Chondrocyte (in vitro differentiated cells): Measurements from ENCODE around the gene MYRIP. TPM values are rescaled to one million over a fixed set of nuclear protein-coding genes. Genes with fewer than 3 reads are reported as not detected.

Experiments
- DNase-seq: peaks from one replicate; pipeline ENCODE4 v3.0.0; 2021; ENCODE audit warnings: mixed read lengths, low spot score
- H3K27ac Mint-ChIP-seq: one replicate; pipeline ENCODE4 v1.8.0; 2021; ENCODE audit warnings: mild to moderate bottlenecking, moderate library complexity, mixed read lengths; ENCODE audit not compliant: unreplicated experiment
- H3K27me3 Mint-ChIP-seq: 2 replicates; pipeline ENCODE4 v1.8.0; 2021; ENCODE audit warnings: low read depth, mixed read lengths
- H3K36me3 Mint-ChIP-seq: 2 replicates; pipeline ENCODE4 v1.8.0; 2021; ENCODE audit warnings: low read depth, mixed read lengths
- H3K4me1 Mint-ChIP-seq: 2 replicates; pipeline ENCODE4 v1.8.0; 2021; ENCODE audit warnings: low read depth, mild to moderate bottlenecking, mixed read lengths
- H3K4me3 Mint-ChIP-seq: one replicate; pipeline ENCODE4 v1.8.0; 2021; ENCODE audit warnings: mild to moderate bottlenecking, moderate library complexity, mixed read lengths; ENCODE audit not compliant: unreplicated experiment
- H3K9me3 Mint-ChIP-seq: 2 replicates; pipeline ENCODE4 v1.8.0; 2021; ENCODE audit warnings: low read depth, mixed read lengths
- CTCF ChIP-seq: fragments of 200-600 bp; sonication (generic); IDR thresholded peaks from 2 replicates; pipeline ENCODE4 v1.5.0; 2021; ENCODE audit warnings: antibody characterized with exemption, mild to moderate bottlenecking, moderate library complexity
- total RNA-seq: library from RNA; stranded (reverse); gene quantifications from 3 replicates; pipeline ENCODE4 v1.2.1, GENCODE V29; 2021

Gene MYRIP
- total RNA-seq, 1 donor from 2014 or later: 0.12 TPM

GRCh38 chr3:40018369-40018768, 209.0 kb downstream of the MYRIP start:
- no peak overlapping the region for H3K4me3 Mint-ChIP-seq
- no peak overlapping the region for H3K27ac Mint-ChIP-seq
- H3K36me3 Mint-ChIP-seq: no peaks in the 10 kb centered on the region
- TF ChIP-seq CTCF: no peak
- DNase-seq: no peak
- peaks cover 30% of the 10 kb centered on the region for H3K27me3 Mint-ChIP-seq
- H3K9me3 Mint-ChIP-seq: no peaks in the 10 kb centered on the region
- H3K4me1 Mint-ChIP-seq: no peaks in the 10 kb centered on the region

GRCh38 chr3:40019376-40019775, 210.0 kb downstream of the MYRIP start:
- Mint-ChIP-seq H3K4me3 (no peak overlapping the region), H3K4me1 (no peaks in the 10 kb centered on the region), H3K27ac (no peak overlapping the region), H3K9me3 (peaks cover 3% of the 10 kb centered on the region), H3K36me3 (no peaks in the 10 kb centered on the region), H3K27me3 (peaks cover 28% of the 10 kb centered on the region)
- DNase-seq: no peak
- no peak for TF ChIP-seq CTCF

- no peak for TF ChIP-seq CTCF
- peaks cover 3% of the 10 kb centered on the region for H3K36me3 Mint-ChIP-seq
- no peak for DNase-seq
- no peak overlapping the region for H3K27ac Mint-ChIP-seq
- peaks cover 26% of the 10 kb centered on the region for H3K27me3 Mint-ChIP-seq
- no peaks in the 10 kb centered on the region for H3K4me1 Mint-ChIP-seq
- no peak overlapping the region for H3K4me3 Mint-ChIP-seq
- peaks cover 6% of the 10 kb centered on the region for H3K9me3 Mint-ChIP-seq
These were observed 211.3 kb downstream of the MYRIP start for GRCh38 chr3:40020689-40021088.

- H3K4me3 Mint-ChIP-seq: no peak overlapping the region
- DNase-seq: no peak
- H3K4me1 Mint-ChIP-seq: no peaks in the 10 kb centered on the region
- peaks cover 4% of the 10 kb centered on the region for H3K36me3 Mint-ChIP-seq
- H3K27me3 Mint-ChIP-seq: peaks cover 26% of the 10 kb centered on the region
- no peak for TF ChIP-seq CTCF
- peaks cover 12% of the 10 kb centered on the region for H3K9me3 Mint-ChIP-seq
- no peak overlapping the region for H3K27ac Mint-ChIP-seq
These were observed 211.9 kb downstream of the MYRIP start for GRCh38 chr3:40021338-40021737.

- DNase-seq: no peak
- Mint-ChIP-seq H3K4me1 (no peaks in the 10 kb centered on the region), H3K4me3 (no peak overlapping the region), H3K27me3 (peaks cover 18% of the 10 kb centered on the region), H3K27ac (no peak overlapping the region), H3K36me3 (peaks cover 4% of the 10 kb centered on the region), H3K9me3 (peaks cover 21% of the 10 kb centered on the region)
- TF ChIP-seq CTCF: no peak
These were observed 213.0 kb downstream of the MYRIP start for GRCh38 chr3:40022297-40022827.
